RCC 7860 (cell line): ENCODE measurements around the gene TSPAN15.

Experiments used
- DNase-seq: peaks from one replicate; pipeline ENCODE4 v3.0.0-alpha.2; 2015; ENCODE audit warnings: low spot score
- FAIRE-seq: peaks from 2 replicates; lab custom pipeline; 2012; peaks lifted over from hg19 to GRCh38; lab: Jason Lieb, UNC

TSPAN15 gene

GRCh38 chr10:69451209-69451783 is at the start of gene TSPAN15:
TSS of gene TSPAN15 (plus strand) at chr10:69451465. CDS start at chr10:69451595, 130 bp downstream.
- no peak for DNase-seq
- no peak for FAIRE-seq

- FAIRE-seq (no peak), DNase-seq (no peak)
Observed at GRCh38 chr10:69402386-69402785, 48.9 kb upstream of the TSPAN15 start.

GRCh38 chr10:69403066-69403465 is 48.2 kb upstream of the TSPAN15 start:
- DNase-seq (no peak), FAIRE-seq (no peak)

DNA sequence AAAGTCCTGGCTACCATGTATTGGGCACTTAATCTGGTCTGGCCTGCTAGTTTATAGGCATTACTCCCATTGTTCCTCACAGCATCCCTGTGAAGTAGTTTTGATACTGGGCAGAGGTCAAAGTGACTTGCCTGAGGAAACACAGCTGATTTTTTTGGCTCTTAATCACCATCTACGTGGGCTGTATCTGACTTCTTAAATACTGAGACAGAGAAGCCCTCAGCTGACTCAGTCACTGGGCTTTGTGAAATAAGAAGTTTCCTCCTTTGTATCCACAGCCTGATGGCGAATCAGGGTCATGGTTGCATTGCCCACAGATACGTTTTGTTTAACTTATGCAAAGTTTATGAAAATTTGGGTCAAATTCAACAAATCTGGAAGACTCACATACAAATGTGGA is 47.7 kb upstream of the TSPAN15 start:
- no peak for DNase-seq
- no peak for FAIRE-seq

DNA sequence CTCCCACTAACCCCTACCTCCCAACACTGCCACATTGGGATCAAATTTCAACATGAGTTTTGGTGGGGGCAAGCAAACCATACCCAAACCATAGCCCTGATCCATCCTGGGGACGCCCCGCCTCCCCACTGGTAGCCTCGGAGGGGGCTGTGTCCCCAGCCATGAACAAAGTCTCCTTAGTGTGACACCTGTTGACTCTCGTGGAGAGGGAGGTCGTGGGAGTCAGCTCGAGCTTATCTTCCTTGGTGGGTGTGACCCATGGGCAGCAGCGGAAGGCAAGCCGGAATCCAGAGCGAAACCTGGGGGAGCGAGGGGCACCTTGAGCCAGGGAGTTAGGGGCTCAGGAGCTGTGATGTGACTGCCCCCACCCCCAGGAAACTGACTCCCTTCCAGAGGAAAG is 46.5 kb upstream of the TSPAN15 start:
- FAIRE-seq: no peak
- no peak for DNase-seq

DNA sequence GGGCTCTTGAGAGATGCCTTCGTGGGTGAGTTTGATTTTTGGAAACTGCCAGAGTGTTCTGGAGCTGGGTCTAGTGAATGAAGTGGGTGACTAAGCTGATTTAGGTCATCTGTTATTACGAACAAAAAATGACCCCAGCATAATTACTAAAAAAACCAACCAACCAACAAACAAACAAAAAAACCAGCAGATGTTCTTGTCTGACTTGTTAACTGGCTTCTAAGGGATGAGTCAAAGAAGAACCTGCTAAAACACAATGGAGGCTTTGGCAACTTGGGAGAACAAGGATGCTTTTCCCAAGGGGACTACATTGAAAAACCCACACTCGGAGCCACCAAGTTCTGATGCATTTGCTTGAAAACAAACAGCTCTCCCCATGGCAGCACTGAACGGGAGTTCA is 46.0 kb upstream of the TSPAN15 start:
- DNase-seq (no peak), FAIRE-seq (no peak)

DNA sequence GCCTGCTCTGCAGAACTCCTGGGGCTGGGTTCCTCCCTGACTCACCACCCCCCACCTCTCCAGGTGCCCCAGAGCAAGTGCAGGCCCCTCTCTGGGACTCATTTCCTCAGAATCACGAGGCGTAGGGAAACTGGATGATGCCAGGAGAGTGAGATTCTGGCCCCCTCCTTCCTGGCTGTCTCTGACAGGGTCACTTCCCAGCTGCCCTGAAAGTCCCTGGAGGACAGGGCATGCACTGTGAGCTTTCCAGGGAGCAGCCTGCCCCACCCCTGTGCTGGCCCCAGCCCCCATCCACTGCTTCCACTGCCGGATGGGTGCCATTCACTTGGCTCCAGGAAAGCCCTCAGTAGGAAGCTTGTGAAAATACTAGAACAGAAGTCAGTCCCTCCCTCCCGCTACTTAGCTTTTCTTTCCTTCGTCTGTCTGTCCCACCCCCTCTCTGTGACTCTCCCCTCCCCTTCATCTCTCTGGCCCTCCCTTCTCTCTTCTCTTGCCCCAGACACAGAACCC is 44.9 kb upstream of the TSPAN15 start:
- no peak for DNase-seq
- FAIRE-seq: no peak

GRCh38 chr10:69406816-69407580 is 44.3 kb upstream of the TSPAN15 start:
- no peak for FAIRE-seq

DNA sequence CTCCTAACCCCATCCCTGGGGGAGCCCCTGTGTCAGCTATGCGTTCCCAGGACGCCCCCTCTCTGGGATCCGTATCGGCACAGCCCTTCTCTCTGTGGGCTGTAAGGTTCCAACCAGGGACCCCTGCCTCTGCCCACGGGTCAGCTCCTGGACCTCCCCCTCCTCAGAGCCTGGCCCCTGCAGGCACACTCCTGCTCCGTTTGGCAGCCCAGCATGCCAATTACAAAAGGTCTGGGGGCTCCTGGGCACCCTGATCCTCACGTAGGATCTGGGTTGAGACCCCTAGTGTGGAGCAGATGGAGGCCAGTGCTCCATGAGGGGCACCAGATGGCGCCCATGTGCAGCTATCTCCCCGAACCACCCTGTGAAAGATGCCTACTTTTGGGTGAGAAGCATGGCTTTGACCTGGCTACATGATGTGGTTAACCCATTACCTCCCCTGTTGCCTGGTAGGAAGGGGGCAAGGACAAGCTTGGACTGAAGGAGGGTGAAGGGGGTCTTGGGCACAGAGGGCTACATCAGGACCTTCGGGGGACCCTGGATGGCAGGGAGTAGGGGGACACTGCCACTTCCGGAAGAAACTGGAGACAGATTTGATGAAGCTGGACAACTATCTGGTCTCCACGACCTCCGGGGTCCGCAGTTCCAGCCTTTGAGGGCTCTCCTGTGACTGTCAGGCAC is 43.5 kb upstream of the TSPAN15 start:
- DNase-seq: no peak
- no peak for FAIRE-seq

More at GRCh38 chr10:69406816-69407580, 44.3 kb upstream of the TSPAN15 start:
- DNase-seq: no peak

DNA sequence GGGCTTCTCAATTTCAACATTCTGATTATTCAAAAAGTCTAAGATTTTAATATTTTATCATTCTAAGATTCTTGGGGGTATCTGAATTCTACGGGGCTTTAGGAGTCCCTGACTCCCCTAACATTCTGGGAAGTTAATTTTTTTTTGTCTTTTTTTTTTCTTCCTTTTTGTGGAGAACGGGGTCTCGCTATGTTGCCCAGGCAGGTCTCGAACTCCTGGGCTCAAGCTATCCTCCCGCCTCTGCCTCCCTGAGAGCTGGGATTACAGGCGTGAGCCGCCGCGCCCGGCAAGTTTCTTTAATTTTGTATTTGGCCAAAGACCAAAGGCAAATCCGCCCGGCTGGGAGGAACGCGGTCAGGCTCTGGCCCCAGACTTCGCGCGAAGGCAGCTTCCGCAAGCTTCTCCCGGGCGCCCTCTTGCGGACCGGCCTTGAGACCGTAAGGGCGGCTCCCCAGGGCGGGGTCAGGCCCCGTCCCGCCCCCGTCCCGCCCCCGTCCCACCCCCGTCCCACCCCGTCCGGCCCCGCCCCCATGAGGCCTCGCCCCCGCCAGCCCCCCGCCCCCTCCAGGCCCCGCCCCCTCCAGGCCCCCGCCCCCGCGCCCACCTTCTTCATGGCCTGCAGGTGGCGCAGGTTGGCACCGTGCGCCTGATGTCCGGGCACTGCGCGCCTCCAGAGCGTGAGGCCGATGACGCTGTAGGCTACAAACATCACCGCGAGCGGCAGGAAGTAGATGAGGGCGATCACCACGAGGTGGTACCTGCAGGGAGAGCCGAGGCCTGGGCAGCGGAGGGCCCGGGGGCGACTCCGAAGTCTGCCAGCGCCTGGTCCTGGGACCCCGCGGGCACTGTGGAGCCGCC is 42.7 kb upstream of the TSPAN15 start:
- DNase-seq (peak; percentile 90), FAIRE-seq (no peak)

DNA sequence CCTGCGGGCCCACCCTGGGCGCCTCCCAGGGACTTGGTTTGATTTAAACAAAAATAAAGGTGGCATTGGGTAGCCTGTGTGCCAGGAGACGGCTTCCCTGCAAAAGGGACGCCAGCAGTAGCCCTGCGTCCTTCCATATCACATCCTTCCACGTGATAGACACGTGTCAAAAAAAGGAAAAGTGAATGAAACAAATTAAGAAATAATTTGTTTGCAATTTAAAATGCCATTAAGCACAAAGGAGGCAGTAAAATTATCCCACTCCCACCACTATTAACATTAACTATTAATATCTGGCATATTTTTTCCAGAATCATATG is 42.1 kb upstream of the TSPAN15 start:
- no peak for FAIRE-seq
- DNase-seq: no peak

DNA sequence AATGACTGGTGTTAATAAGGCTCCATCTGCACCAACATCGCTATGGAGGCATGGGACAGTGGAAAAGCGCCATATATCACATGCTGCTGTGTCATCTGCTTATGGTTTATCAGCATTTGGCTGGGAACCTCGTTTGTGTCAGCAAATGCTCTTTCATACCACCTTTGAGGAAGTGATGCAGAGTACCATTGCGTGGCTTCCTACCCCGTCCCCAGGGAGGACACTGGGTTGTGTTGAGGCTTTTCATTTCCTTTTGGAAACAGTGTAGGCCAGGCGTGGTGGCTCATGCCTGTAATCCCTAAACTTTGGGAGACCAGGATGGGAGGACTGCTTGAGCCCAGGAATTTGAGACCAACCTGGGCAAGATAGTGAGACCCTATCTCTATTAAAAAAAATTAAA is 41.3 kb upstream of the TSPAN15 start:
- FAIRE-seq (no peak), DNase-seq (no peak)

- FAIRE-seq (no peak), DNase-seq (no peak)
Observed at GRCh38 chr10:69410487-69410886, 40.8 kb upstream of the TSPAN15 start.

DNA sequence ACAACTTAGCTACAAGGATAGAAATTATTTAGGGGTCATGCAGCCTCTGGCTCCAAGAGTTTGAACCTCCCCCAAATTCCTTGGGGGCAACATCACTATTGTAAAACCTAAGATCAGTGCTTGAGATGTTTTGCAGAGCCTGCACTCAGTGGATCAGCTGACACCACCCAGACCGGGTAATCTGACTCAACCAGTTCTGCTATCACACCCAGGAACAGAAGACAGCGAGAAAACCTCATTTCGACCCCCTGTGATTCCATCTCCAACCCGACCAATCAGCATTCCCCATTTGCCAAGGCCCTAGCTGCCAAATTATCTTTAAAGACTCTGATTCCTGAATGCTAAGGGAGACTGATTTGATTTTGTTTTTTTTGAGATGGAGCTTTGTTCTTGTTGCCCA is 39.8 kb upstream of the TSPAN15 start:
- no peak for FAIRE-seq
- DNase-seq: no peak

GRCh38 chr10:69412232-69412790 is 39.0 kb upstream of the TSPAN15 start:
- DNase-seq (no peak), FAIRE-seq (no peak)

GRCh38 chr10:69413221-69413865 is 37.9 kb upstream of the TSPAN15 start:
- DNase-seq (peak; percentile 35), FAIRE-seq (no peak)

- DNase-seq (no peak), FAIRE-seq (no peak)
Observed at GRCh38 chr10:69414036-69415018, 36.9 kb upstream of the TSPAN15 start.

DNA sequence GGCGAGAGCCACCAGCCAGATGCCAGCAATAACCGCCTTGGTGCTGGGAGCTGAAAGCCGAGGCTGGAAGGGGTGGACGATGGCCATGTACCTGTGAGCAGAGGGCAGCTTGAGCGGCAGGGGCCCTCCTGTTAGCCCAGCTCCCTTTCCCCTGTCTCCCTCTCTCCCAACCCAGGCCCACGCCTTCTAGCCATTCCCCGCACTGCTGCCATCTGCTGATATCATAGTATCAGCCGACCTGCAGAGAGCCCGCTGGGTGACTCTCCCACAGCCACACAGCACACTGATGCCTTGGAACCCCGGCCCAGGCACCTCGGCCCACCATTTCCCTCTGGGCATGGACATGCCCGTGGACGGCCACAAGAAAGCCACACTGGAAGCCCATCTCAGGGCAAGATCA is 36.2 kb upstream of the TSPAN15 start:
- FAIRE-seq: no peak
- no peak for DNase-seq

GRCh38 chr10:69415951-69416350 is 35.3 kb upstream of the TSPAN15 start:
- no peak for FAIRE-seq

More at GRCh38 chr10:69415951-69416350, 35.3 kb upstream of the TSPAN15 start:
- no peak for DNase-seq
